Fibroblast of skin of right biceps (primary cell): ENCODE results near the gene SFT2D2.

ENCODE experiments used
- DNase-seq: peaks from one replicate; pipeline ENCODE4 v3.0.0-alpha.2; 2013

SFT2D2 gene

DNA sequence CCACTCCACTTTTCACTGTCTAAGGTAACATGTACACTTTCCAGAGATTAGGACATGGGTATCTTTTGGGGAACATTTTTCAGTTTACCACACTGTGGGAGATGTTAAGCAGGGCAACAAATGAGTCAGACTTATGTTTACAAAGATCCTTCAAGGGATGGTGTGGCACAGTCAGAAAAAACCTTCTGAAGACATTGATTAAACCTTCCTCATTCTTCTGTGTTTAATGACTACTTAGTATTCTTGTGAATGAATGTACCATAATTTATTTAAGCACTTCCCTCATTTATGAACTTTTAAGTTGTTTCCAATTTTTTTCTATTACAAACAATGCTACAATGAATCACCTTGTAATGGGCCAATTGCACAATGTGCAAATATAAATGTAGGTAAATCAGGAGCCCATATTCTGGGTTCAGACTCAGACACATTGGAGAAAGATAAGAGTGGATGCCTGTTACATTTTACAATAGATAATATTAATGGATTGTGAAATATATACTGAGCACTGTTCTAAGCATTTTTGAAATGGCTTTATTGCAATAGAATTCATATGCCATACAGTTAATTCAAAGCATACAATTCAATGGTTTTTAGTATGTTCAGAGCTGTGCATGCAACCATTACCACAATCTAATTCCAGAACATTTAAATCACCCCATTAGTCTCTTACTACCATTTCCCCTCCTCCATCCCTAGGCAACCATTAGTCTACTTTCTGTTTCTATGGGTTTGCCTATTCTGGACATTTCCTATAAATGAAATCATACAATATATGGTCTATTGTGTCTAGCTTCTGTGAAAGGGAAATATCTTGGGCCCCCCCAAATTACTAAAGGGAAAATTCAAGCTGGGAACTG is 1.9 kb upstream of the SFT2D2 start:
- peak; percentile 75 for DNase-seq

GRCh38 chr1:168224991-168225390 is 813 bp upstream of the SFT2D2 start:
- DNase-seq: no peak

GRCh38 chr1:168227620-168228019 is 1.8 kb downstream of the SFT2D2 start:
- no peak for DNase-seq

DNA sequence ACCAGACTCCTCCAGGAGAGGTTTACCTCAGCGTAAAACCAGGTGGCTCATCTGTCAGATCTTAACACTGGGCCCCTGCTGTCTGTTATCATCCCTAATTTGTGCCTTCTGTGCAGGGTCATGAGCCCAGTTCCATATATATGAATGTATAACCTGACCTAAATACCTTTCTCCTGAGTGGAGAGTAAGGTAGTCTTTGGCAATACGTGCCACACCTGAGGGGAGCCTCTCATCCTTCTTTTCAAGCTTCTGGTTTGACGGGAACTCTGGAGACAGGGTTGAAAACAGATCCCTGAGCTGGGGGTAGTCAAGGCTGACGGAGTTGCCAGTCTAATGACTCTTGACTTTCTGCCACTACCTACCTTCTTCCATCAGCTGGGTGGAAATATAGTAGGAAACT is 4.1 kb downstream of the SFT2D2 start:
- no peak for DNase-seq

DNA sequence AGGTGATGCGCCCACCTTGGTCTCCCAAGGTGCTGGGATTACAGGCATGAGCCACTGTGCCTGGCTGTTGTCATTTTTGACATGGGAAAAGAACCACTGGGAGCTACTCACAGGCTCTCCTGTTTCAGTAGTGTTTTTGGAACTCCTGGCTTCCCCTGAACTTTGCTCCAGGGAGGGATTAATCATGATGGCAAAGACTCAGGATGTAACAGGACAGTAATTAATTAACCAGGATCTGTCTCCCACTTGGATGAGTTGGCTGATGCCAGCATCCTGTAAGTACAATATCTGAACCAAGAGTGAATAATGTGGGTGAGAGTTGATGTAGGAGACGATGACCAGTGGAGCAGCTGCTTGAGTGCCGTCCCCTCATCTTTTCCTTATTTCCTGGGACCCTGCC is 4.9 kb downstream of the SFT2D2 start:
- no peak for DNase-seq

DNA sequence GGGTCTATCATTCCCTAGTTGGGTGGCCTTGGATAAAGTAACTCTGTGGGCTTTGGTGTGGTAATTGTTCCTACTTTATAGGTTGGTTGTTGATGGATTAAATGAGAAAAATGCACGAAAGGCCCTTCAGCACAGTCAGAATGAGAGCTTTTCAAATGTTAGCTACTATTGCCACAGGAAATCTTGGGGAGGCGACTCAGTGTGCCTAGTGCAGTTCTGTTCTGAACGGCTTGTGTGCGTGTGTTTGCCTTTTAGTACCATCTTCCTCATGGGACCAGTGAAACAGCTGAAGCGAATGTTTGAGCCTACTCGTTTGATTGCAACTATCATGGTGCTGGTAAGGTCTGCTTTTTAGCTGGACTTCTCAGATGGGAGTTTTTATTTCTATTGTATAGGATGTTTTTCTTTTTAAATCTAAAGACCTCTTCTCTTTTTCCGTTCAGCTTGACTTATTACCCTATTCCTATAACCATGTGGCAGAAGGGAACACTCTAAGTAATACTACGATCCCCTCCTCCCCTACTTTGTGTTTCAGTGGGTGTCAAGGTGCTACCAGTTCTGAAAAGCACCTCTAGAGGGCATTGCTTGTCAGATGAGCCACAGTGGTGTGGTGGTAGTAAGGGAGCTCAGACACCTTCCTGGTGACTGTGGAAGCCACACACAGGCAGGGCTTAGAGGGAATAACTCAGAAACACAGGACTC is 9.2 kb downstream of the SFT2D2 start:
- peak; percentile 52 for DNase-seq

DNA sequence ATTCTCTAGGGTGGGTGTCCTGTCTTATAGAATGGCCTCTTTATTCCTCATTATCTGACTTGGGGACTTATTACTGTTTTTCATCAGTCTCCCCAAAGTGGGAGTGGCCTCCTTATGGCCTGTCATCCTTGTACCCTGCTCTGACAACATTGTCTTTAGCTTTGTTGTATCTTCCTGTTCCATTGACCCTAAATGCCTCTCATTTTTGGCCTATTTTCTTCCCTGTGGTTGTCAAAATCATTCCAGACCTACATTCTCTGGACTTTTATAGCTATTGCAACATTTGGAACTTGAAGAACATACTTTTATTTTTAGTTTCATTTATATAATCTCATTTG is 9.7 kb downstream of the SFT2D2 start:
- DNase-seq: no peak

GRCh38 chr1:168235937-168236336 is 10.1 kb downstream of the SFT2D2 start:
- DNase-seq: no peak

DNA sequence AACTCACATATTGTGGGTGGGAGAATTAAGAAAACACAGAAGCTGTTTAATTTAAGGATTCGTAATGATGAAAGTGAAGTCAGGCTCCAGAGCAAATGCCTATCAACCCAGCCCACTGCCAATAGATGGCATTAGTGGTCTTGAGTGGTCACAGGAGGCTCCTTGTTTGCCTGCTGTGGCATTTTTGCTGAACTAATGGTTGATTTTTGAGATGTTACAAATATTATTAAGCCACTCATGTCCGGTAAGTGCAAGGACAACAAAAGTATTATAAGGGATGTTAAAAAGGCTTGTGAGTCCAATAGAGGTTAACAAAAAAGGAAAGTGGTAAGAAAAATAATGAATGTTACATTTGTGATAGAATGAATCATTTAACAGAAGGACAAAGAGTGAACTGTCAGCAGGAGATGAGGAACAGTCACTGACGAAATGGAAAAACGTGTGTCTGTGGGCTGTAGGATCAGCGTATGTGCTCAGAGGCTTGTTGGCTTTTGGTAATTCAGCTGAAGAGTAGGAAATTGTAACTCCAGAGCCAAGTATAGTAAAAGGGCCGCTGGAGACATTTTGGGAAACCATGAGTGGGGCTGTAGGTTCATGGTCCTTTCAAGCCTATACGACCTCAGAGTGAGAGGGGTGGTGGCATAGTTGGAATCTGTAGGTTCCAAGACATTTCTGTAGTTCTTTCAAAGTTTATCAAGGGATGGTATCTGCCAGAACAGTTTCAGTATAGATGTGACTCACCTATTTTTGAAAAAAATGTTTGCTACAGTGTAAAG is 11.2 kb downstream of the SFT2D2 start:
- no peak for DNase-seq

- no peak for DNase-seq
Observed at GRCh38 chr1:168243198-168243597, 17.4 kb downstream of the SFT2D2 start.

GRCh38 chr1:168243636-168244212 is 17.9 kb downstream of the SFT2D2 start:
- DNase-seq: no peak

DNA sequence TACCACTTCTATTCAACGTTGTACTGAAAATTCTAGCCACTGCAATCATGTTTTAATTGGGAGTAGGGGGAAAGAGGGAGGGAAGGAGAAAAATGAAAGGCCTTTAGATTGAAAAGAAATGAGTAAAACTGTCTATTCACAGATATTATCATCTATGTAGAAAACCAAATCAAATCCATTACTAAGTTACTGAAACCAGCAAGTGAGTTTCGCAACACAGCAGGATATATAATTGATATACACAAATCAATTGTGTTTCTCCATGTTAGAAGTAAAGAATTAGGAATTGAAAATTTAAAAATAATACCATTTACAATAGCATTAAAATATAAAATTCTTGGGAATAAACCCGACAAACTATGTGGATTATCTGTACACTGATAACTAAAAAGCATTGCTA is 19.2 kb downstream of the SFT2D2 start:
- no peak for DNase-seq

DNA sequence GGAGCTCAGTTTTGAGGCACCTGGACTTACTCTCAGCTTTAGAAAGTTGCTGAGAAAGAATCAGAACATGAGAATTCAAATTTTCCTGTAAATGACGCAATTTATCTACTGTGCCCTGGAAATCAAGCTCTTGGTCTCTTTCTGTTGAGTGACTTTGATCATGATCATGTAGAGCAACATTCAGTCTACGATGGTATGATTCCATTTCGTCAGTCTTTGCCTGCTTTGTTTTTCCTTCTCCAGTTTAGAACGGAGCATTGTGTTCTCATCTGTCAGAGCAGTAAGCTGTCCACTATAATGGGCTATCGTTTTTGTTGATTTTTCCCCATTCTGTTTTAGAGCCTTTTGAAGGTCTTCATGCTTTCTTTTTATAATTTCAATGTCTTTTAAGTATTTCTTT is 20.7 kb downstream of the SFT2D2 start:
- DNase-seq: no peak

DNA sequence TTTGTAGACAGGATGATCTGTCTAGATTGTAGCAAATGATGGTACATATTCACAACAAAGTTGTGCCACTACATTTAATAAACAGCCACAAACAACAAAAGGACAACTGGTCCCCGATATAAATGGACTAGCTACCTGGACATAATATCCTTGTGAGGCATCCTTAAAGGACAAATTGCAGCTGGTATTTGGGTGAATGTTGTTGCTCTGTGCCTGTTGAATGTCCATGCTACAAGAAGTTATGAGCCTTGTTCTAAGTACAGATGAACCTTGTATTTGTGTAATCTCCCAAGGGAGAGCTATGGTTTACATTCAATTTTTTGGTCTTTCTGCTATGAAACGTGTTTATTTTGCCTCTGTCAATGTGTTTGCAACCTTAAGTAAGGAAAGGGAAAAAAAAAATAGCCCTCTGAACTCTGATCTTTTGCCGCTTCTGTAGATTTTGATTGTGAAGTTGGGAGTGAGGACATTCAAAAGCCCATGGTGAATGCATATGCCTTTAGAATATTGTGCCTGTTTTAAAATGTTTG is 26.5 kb downstream of the SFT2D2 start:
- DNase-seq: no peak

- no peak for DNase-seq
Observed at GRCh38 chr1:168256164-168256563, 30.4 kb downstream of the SFT2D2 start.

- DNase-seq: no peak
Observed at GRCh38 chr1:168257397-168257796, 31.6 kb downstream of the SFT2D2 start.

DNA sequence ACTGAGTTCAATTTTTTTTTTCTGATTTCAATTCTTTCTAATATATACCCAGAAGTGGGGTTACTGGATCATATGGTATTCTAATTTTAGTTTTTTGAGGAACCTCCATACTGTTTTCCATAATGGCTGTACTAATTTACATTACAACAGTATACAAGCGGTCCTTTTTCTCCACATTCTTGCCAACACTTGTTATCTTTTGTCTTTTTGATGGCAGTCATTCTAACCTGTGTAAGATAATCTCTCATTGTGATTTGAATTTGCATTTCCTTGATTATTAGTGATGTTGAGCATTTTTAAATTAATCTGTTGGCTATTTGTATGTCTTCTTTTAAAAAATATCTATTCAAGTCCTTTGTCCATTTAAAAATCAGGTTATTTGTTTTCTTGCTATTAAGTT is 33.8 kb downstream of the SFT2D2 start:
- no peak for DNase-seq

DNA sequence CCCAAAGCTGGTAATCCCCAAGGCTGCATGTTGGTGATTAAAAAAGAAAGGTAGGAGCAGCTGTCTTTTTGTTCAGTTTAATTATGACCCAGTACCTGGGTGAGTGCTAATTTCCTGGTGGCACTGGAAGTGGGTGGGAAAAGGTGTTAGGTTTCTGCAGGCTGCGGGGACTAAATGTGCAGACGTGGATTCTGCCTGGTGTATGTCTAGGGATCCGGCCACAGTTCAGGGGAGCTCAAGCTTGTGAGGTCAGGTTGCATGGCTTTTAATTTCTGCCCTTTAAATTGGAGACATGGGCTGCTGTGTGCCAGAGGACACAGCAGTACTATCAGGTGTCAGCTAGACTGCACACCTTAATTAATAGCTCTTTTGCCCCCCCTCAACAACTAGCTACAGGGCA is 34.6 kb downstream of the SFT2D2 start:
- DNase-seq: no peak

- peak; percentile 86 for DNase-seq
Observed at GRCh38 chr1:168261390-168261789, 35.6 kb downstream of the SFT2D2 start.

GRCh38 chr1:168263130-168263529 is 37.3 kb downstream of the SFT2D2 start:
- DNase-seq: no peak

DNA sequence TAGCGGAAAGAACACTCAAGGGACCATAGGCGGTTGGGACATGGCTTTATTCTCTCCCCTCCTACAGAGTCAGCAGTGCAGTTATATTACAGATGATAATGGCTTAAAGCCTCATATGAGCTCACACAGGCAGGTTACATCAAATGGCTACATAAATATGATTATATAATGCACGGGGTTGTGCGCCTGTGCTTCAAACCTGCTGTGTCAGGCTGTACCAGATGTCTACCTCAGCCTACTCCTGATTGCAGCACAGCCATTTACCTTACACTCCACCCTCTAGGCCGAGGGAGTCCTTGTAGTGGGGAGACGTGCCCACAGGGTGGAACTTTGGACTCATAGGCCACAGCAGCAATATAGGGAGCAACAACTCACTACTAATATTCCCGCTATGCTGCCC is 38.5 kb downstream of the SFT2D2 start:
- DNase-seq: no peak

- no peak for DNase-seq
Observed at GRCh38 chr1:168265596-168265995, 39.8 kb downstream of the SFT2D2 start.

GRCh38 chr1:168266644-168267186 is 40.9 kb downstream of the SFT2D2 start:
- DNase-seq: peak; percentile 20
